ENCODE results near the gene CERS6. TPM values are rescaled to one million over a fixed set of nuclear protein-coding genes. Genes with fewer than 3 reads are reported as not detected.
"Not testable (repeated sequence)": the region's sequence is repeated elsewhere in the genome, so short reads cannot be mapped to it uniquely, and the experiment has no call there.

The CERS6 gene
- total and polyA plus RNA-seq, 10 donors = 2.5 to 22.3 (median 12.8) TPM

- intact Hi-C loops (cut with DNase I; ENCODE audit: low total_unique reads) = no loop called here
- H3K27ac ChIP-seq = no peak overlapping the region
- no peaks in the 10 kb centered on the region for H3K4me1 ChIP-seq
- 72 to 100% (median 89%) methylated on average over 1 of the region's 1 CpG for WGBS, 5 donors
- H3K36me3 ChIP-seq = no peaks in the 10 kb centered on the region
- no peaks in the 10 kb centered on the region for H3K9me3 ChIP-seq
- H3K27me3 ChIP-seq (replicated peaks in 1 of 7) = no peaks in the 10 kb centered on the region
- no peak for DNase-seq
- TF ChIP-seq POLR2AphosphoS5 (IDR thresholded peaks at IDR 0.05) (no peak), CTCF (IDR thresholded peaks at IDR 0.05 in 8 of 11, conservative IDR thresholded peaks at IDR 0.05 in 3 of 11) (no peak), POLR2A (IDR thresholded peaks at IDR 0.05) (no peak)
- H3K4me3 ChIP-seq = no peak overlapping the region
Observed at GRCh38 chr2:168787782-168788376, 331.8 kb downstream of the CERS6 start.

- WGBS, 5 donors = 64 to 76% (median 74%) methylated on average over 7 of the region's 7 CpGs
- no peaks in the 10 kb centered on the region for H3K36me3 ChIP-seq
- H3K27ac ChIP-seq = no peak overlapping the region
- TF ChIP-seq CTCF (IDR thresholded peaks at IDR 0.05 in 8 of 11, conservative IDR thresholded peaks at IDR 0.05 in 3 of 11) (no peak), POLR2A (IDR thresholded peaks at IDR 0.05) (no peak), POLR2AphosphoS5 (IDR thresholded peaks at IDR 0.05) (no peak)
- H3K4me3 ChIP-seq = no peak overlapping the region
- no peaks in the 10 kb centered on the region for H3K9me3 ChIP-seq
- no peak for DNase-seq
- H3K4me1 ChIP-seq = no peaks in the 10 kb centered on the region
- no peaks in the 10 kb centered on the region for H3K27me3 ChIP-seq (replicated peaks in 1 of 7)
- intact Hi-C loops (cut with DNase I; ENCODE audit: low total_unique reads) = no loop called here
Observed at GRCh38 chr2:168789776-168790175, 333.7 kb downstream of the CERS6 start.

DNA sequence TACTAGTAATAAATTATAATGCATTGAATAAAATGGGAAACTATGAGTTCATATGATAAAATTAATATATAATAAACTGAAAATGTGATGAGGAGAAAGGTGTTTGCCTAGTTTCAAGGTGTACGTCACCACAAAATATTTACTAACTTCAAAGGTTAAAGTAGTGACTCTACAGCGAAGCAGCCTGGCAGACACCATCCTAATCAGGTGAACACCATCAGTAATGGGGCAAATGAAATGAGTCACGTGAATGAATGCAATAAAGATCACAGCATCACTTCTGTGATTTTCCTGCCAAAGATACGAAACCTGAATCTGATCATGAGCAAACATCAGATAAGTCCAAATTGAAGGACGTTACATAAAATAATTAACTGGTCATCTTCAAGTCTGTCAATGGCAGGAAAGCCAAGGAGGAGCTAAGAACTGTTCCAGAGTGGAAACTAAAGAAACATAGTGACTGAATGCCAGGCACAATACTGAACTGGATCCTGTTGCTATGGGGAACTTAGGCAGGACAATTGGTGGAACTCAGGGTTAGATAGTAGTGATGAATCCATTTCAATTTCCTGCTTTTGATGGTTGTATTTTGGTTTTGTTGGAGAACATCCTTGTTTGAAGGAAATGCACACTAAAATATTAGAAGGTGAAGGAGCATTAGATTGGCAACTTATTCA, 334.3 kb downstream of the CERS6 start:
- WGBS, 5 donors = 78 to 88% (median 87%) methylated on average over 5 of the region's 5 CpGs
- no peaks in the 10 kb centered on the region for H3K9me3 ChIP-seq
- H3K36me3 ChIP-seq = no peaks in the 10 kb centered on the region
- TF ChIP-seq CTCF (IDR thresholded peaks at IDR 0.05 in 8 of 11, conservative IDR thresholded peaks at IDR 0.05 in 3 of 11) (no peak), POLR2AphosphoS5 (IDR thresholded peaks at IDR 0.05) (no peak), POLR2A (IDR thresholded peaks at IDR 0.05) (no peak)
- peak overlapping the region in 1 of 8 donors; percentile 22 for H3K27ac ChIP-seq
- no peaks in the 10 kb centered on the region for H3K4me1 ChIP-seq
- H3K4me3 ChIP-seq = no peak overlapping the region
- DNase-seq = no peak
- H3K27me3 ChIP-seq (replicated peaks in 1 of 7) = no peaks in the 10 kb centered on the region
- intact Hi-C loops (cut with DNase I; ENCODE audit: low total_unique reads) = no loop called here

DNA sequence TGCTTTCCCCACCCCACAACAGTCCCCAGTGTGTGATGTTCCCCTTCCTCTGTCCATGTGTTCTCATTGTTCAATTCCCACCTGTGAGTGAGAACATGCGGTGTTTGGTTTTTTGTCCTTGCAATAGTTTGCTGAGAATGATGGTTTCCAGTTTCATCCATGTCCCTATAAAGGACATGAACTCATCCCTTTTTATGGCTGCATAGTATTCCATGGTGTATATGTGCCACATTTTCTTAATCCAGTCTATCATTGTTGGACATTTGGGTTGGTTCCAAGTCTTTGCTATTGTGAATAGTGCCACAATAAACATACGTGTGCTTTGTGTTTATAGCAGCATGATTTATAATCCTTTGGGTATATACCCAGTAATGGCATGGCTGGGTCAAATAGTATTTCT, 335.1 kb downstream of the CERS6 start:
- H3K36me3 ChIP-seq; DNase-seq; H3K9me3 ChIP-seq; H3K27ac ChIP-seq; H3K27me3 ChIP-seq (replicated peaks in 1 of 7); H3K4me1 ChIP-seq; intact Hi-C loops (cut with DNase I; ENCODE audit: low total_unique reads); H3K4me3 ChIP-seq: not testable (repeated sequence)
- WGBS, 5 donors = 76 to 96% (median 92%) methylated on average over 1 to 2 of the region's 2 CpGs

Data from spleen (tissue), 11 donors.